PFSK-1 (cell line): ENCODE data around the gene LAT.

ENCODE experiments used
- FOXP2 ChIP-seq: optimal IDR thresholded peaks from 2 replicates; pipeline ENCODE3; 2011; ENCODE audit warnings: borderline replicate concordance, control low read depth, inconsistent platforms; ENCODE audit not compliant: insufficient read depth; ENCODE audit errors: extremely low read length, extremely low read depth
- POLR2AphosphoS5 ChIP-seq: IDR thresholded peaks from 2 replicates; pipeline ENCODE4 v1.6.1; 2012; ENCODE audit warnings: low read depth, mild to moderate bottlenecking, control low read depth, low read length, moderate library complexity
- SIN3A ChIP-seq: IDR thresholded peaks from 2 replicates; pipeline ENCODE4 v1.6.1; 2012; ENCODE audit warnings: mild to moderate bottlenecking, low read length, moderate library complexity, borderline replicate concordance; ENCODE audit not compliant: insufficient read depth
- TAF1 ChIP-seq: IDR thresholded peaks from 2 replicates; pipeline ENCODE4 v1.6.1; 2012; ENCODE audit warnings: low read length, control low read depth, borderline replicate concordance; ENCODE audit not compliant: insufficient read depth

DNA sequence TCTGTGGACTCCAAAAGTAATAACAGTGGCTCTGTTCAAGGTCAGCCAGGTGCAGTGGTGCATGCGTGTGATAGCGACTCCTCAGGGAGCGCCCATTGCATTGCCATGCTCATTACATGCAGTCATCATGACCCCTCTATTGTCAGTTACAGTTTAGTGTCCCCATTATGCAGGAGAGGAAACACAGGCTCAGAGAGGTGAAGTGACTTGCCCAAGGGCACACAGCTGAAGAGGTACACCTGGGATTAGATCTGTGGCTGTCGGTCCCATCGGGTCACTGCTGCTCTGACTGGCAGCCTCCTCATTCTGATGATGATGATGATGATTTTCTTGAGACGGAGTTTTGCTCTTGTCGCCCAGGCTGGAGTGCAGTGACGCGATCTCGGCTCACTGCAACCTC is 7.6 kb downstream of the LAT start:
- TF ChIP-seq POLR2AphosphoS5 (no peak), FOXP2 (no peak), SIN3A (no peak), TAF1 (no peak)
